ENCODE data around the gene LCN10.

DNA sequence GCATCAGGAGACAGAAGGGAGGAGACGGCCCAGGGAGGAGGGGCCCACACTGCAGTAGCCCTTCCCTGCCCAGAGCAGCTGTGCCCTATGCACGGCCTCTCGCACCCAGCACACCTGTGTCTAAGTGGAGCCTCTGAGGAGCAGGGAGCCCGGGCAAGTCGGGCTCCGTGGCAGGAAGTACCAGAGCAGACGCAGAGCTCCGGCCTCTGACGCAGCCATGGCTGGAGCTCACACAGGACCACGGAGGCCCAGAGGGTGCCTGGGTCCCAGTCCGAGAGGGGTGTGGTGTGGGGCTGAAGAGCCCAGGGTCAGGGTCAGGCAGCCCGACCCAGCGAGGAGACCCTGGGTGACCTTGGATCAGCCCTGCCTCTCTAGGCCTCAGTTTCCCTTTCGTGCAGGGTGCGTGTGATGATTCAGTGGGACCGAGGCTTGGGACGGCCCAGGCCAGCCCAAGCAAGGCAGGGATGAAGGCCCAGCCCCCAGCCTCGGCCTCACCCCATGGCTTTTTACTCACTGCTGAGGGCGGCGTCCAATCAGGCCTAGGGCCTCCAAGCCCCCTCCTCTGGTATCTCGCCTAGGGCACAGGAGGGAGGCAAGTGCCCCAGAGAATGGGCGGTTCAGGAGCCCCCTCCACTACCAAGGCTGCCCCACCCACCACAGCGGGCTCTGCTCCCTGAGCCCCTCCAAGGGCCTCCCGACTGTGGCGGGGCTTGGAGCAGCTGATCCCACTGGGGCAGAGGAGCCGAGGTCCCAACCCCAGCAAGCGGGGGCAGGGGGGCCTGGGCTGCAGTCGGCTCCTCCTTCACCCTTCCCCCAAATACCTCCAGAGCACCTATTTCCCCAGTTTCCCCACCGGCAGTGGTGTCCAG is 51.2 kb downstream of the LCN10 start:
- TF ChIP-seq MAX (CRISPR knock-in tag; IDR thresholded peaks at IDR 0.05) (no peak), FOXK1 (CRISPR knock-in tag; IDR thresholded peaks at IDR 0.05; ENCODE audit: borderline replicate concordance) (no peak), YY1 (IDR thresholded peaks at IDR 0.05; ENCODE audit: borderline replicate concordance in 1 of 3, control insufficient read depth in 1 of 3, extremely low read depth in 1 of 3, insufficient read depth in 3 of 3, insufficient read length in 1 of 3, insufficient replicate concordance in 2 of 3, low read depth in 1 of 3, low read length in 2 of 3) (no peak)
- TF ChIP-seq, protein P1, sequence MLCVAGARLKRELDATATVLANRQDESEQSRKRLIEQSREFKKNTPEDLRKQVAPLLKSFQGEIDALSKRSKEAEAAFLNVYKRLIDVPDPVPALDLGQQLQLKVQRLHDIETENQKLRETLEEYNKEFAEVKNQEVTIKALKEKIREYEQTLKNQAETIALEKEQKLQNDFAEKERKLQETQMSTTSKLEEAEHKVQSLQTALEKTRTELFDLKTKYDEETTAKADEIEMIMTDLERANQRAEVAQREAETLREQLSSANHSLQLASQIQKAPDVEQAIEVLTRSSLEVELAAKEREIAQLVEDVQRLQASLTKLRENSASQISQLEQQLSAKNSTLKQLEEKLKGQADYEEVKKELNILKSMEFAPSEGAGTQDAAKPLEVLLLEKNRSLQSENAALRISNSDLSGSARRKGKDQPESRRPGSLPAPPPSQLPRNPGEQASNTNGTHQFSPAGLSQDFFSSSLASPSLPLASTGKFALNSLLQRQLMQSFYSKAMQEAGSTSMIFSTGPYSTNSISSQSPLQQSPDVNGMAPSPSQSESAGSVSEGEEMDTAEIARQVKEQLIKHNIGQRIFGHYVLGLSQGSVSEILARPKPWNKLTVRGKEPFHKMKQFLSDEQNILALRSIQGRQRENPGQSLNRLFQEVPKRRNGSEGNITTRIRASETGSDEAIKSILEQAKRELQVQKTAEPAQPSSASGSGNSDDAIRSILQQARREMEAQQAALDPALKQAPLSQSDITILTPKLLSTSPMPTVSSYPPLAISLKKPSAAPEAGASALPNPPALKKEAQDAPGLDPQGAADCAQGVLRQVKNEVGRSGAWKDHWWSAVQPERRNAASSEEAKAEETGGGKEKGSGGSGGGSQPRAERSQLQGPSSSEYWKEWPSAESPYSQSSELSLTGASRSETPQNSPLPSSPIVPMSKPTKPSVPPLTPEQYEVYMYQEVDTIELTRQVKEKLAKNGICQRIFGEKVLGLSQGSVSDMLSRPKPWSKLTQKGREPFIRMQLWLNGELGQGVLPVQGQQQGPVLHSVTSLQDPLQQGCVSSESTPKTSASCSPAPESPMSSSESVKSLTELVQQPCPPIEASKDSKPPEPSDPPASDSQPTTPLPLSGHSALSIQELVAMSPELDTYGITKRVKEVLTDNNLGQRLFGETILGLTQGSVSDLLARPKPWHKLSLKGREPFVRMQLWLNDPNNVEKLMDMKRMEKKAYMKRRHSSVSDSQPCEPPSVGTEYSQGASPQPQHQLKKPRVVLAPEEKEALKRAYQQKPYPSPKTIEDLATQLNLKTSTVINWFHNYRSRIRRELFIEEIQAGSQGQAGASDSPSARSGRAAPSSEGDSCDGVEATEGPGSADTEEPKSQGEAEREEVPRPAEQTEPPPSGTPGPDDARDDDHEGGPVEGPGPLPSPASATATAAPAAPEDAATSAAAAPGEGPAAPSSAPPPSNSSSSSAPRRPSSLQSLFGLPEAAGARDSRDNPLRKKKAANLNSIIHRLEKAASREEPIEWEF (CRISPR knock-in tag; IDR thresholded peaks at IDR 0.05): no peak
